ENCODE measurements around the gene PSMC4. TPM values are rescaled to one million over a fixed set of nuclear protein-coding genes. Genes with fewer than 3 reads are reported as not detected.
A peak's percentile ranks its signal among the peaks of the same experiment; 100 is the strongest.

The PSMC4 gene
- polyA plus RNA-seq (2013, experiment 1 of 2; ENCODE audit: insufficient read length): 106 TPM
- polyA plus RNA-seq (2013, experiment 2 of 2; ENCODE audit: insufficient read length): 101 TPM

- peak; percentile 99 for DNase-seq
Observed at GRCh38 chr19:39970675-39971379, at the start of gene PSMC4. Gene PSMC4, plus strand, starts transcription at chr19:39971165. Its CDS starts 38 bp downstream, at chr19:39971203.

GRCh38 chr19:39923862-39924261 lies 47.1 kb upstream of the PSMC4 start:
- no peak for DNase-seq

GRCh38 chr19:39924389-39924788 lies 46.6 kb upstream of the PSMC4 start:
- DNase-seq: no peak

- no peak for DNase-seq
Observed at GRCh38 chr19:39924952-39925351, 46.0 kb upstream of the PSMC4 start.

GRCh38 chr19:39926170-39926760 lies 44.7 kb upstream of the PSMC4 start:
- no peak for DNase-seq

- no peak for DNase-seq
Observed at GRCh38 chr19:39927076-39927475, 43.9 kb upstream of the PSMC4 start.

- no peak for DNase-seq
Observed at GRCh38 chr19:39927524-39928356, 43.2 kb upstream of the PSMC4 start.

- DNase-seq: no peak
Observed at GRCh38 chr19:39928357-39928725, 42.6 kb upstream of the PSMC4 start.

GRCh38 chr19:39929750-39930149 lies 41.2 kb upstream of the PSMC4 start:
- no peak for DNase-seq

- no peak for DNase-seq
Observed at GRCh38 chr19:39934584-39935363, 36.2 kb upstream of the PSMC4 start, which contains the start of gene FCGBP. Gene FCGBP, minus strand, starts transcription at chr19:39934634.

GRCh38 chr19:39935364-39935661 lies 35.7 kb upstream of the PSMC4 start:
- DNase-seq: no peak

- no peak for DNase-seq
Observed at GRCh38 chr19:39936020-39936419, 34.9 kb upstream of the PSMC4 start.

- no peak for DNase-seq
Observed at GRCh38 chr19:39936622-39937021, 34.3 kb upstream of the PSMC4 start.

- no peak for DNase-seq
Observed at GRCh38 chr19:39937094-39937720, 33.8 kb upstream of the PSMC4 start.

- DNase-seq: no peak
Observed at GRCh38 chr19:39937787-39938186, 33.2 kb upstream of the PSMC4 start.

GRCh38 chr19:39939556-39939955 lies 31.4 kb upstream of the PSMC4 start:
- DNase-seq: no peak

GRCh38 chr19:39940221-39940833 lies 30.6 kb upstream of the PSMC4 start:
- no peak for DNase-seq

- no peak for DNase-seq
Observed at GRCh38 chr19:39941151-39941550, 29.8 kb upstream of the PSMC4 start.

GRCh38 chr19:39941615-39942365 lies 29.2 kb upstream of the PSMC4 start:
- peak; percentile 30 for DNase-seq

GRCh38 chr19:39942366-39942730 lies 28.6 kb upstream of the PSMC4 start:
- DNase-seq: no peak

GRCh38 chr19:39943586-39943985 lies 27.4 kb upstream of the PSMC4 start:
- no peak for DNase-seq

Measured in fibroblast of skin of scalp (primary cell).